ENCODE data around the gene RWDD3.

The RWDD3 gene

GRCh38 chr1:95286479-95286878 is 52.5 kb downstream of the RWDD3 start:
- DNase-seq: no peak

DNA sequence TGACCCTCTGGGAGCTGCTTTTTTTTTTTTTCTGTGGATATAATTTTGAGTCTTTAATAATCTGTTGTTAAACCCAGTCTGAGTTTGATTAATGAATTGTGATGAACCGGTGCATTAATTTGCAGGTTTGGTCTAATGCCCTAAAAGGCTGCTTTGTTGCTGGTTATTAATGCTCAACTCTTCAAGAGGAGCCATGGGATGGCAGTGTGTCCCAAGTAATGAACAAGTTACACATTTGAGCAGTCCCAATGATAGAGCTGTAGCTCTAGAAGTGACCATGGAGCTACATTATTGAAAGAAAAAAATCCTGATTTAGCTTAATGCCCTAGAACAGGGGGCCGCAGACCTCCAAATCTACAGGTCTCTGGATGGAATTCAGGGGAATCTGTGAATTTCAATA is 53.1 kb downstream of the RWDD3 start:
- DNase-seq: no peak

DNA sequence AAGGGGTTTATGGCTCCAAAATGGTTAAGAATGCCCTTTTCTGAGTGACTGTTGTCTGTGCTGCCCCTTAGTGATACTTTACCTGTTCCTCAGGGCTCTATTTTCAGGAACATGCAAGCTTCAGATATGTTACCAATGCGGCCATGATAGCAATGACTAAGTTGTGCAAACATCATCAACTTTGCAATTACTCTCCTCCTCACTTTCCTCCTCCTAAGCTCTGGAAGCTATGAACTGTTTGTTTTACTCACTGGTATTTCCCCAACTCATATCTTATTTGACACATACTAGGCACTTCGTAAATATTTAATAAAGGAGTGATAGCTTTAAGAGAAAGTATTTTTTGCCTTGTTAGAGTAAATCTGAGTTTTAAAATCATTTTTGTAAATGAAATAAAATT is 53.8 kb downstream of the RWDD3 start:
- DNase-seq: no peak

All from EL (cell line).